Measurements from ENCODE around the gene WNT3A. TPM values are rescaled to one million over a fixed set of nuclear protein-coding genes. Genes with fewer than 3 reads are reported as not detected.

WNT3A gene
- total RNA-seq, 2 donors from 2014 or later: not detected

- Mint-ChIP-seq H3K4me1 (ENCODE audit: low read depth in 2 of 2) (no peaks in the 10 kb centered on the region), H3K4me3 (no peak overlapping the region), H3K36me3 (no peaks in the 10 kb centered on the region), H3K9me3 (no peaks in the 10 kb centered on the region), H3K27ac (no peak overlapping the region), H3K27me3 (peaks cover 14 to 16% of the 10 kb centered on the region in 2 donors)
- DNase-seq (ENCODE audit: low spot score) (peak; percentile 59), ATAC-seq (peak in 1 of 2 donors; percentile 20)
Observed at GRCh38 chr1:228050571-228051231, 43.9 kb downstream of the WNT3A start.

- no peak overlapping the region for H3K4me3 Mint-ChIP-seq
- H3K4me1 Mint-ChIP-seq (ENCODE audit: low read depth in 2 of 2): peaks cover 5 to 8% of the 10 kb centered on the region in 2 donors
- DNase-seq (ENCODE audit: low spot score): peak; percentile 29
- H3K36me3 Mint-ChIP-seq: no peaks in the 10 kb centered on the region
- no peak for ATAC-seq
- no peaks in the 10 kb centered on the region for H3K9me3 Mint-ChIP-seq
- peaks cover 33 to 38% of the 10 kb centered on the region in 2 donors for H3K27me3 Mint-ChIP-seq
- H3K27ac Mint-ChIP-seq: no peak overlapping the region
Observed at GRCh38 chr1:228058172-228058948, 51.6 kb downstream of the WNT3A start.

- Mint-ChIP-seq H3K9me3 (no peaks in the 10 kb centered on the region), H3K27ac (no peak overlapping the region), H3K27me3 (peaks cover 30 to 34% of the 10 kb centered on the region in 2 donors), H3K36me3 (no peaks in the 10 kb centered on the region), H3K4me3 (no peak overlapping the region), H3K4me1 (ENCODE audit: low read depth in 2 of 2) (peaks cover 5 to 8% of the 10 kb centered on the region in 2 donors)
- DNase-seq (ENCODE audit: low spot score): peak; percentile 65
- peak in 1 of 2 donors; percentile 43 for ATAC-seq
Observed at GRCh38 chr1:228058949-228059633, 52.3 kb downstream of the WNT3A start.

GRCh38 chr1:228059634-228060457 is 53.0 kb downstream of the WNT3A start:
- ATAC-seq (peak; percentile 75 to 90), DNase-seq (ENCODE audit: low spot score) (peak; percentile 75)
- Mint-ChIP-seq H3K9me3 (no peaks in the 10 kb centered on the region), H3K4me1 (ENCODE audit: low read depth in 2 of 2) (peaks cover 5 to 8% of the 10 kb centered on the region in 2 donors), H3K27ac (no peak overlapping the region), H3K4me3 (peak overlapping the region; percentile 35), H3K27me3 (peaks cover 30 to 34% of the 10 kb centered on the region in 2 donors), H3K36me3 (no peaks in the 10 kb centered on the region)

GRCh38 chr1:228060458-228061190 is 53.8 kb downstream of the WNT3A start:
- peaks cover 5 to 8% of the 10 kb centered on the region in 2 donors for H3K4me1 Mint-ChIP-seq (ENCODE audit: low read depth in 2 of 2)
- H3K27me3 Mint-ChIP-seq: peaks cover 27 to 29% of the 10 kb centered on the region in 2 donors
- peak overlapping the region; percentile 33 for H3K4me3 Mint-ChIP-seq
- no peaks in the 10 kb centered on the region for H3K9me3 Mint-ChIP-seq
- DNase-seq (ENCODE audit: low spot score): no peak
- H3K27ac Mint-ChIP-seq: no peak overlapping the region
- no peak for ATAC-seq
- no peaks in the 10 kb centered on the region for H3K36me3 Mint-ChIP-seq

DNA sequence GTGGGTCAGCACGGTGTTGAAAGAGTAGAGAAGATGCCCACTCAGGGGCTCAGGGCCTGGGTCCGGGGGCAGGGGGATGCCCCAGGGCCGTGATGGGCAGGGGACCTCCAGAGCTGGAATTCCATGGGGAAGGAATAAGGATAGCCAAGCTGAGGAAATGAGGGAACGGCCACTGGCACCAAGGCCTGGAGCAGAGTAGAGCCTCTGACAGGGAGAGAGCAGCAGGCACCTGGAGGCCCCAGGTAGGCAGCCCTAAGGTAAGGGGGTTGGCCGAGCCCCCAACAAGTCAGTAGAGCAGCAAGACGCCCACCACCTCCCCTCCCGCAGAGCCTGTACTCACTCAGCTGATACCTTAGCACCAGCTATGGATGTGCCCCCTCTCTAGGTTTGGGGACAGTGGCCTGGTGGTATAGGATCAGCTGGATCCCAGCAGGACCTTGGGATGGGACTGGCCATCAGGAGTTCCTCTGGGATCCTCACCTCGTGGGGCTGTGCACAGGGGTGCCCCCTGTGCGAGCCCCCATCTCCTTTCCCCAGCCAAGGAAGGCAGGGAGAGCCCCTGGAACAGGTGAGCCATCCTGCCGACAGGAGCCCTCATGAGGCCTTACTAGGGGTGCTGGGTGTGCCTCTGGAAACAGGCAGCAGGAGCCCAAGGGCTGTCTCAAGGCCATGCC is 54.8 kb downstream of the WNT3A start:
- H3K4me1 Mint-ChIP-seq (ENCODE audit: low read depth in 2 of 2): peaks cover 5 to 8% of the 10 kb centered on the region in 2 donors
- ATAC-seq (no peak), DNase-seq (ENCODE audit: low spot score) (no peak)
- peaks cover 23 to 24% of the 10 kb centered on the region in 2 donors for H3K27me3 Mint-ChIP-seq
- no peaks in the 10 kb centered on the region for H3K36me3 Mint-ChIP-seq
- H3K4me3 Mint-ChIP-seq: peak overlapping the region; percentile 33
- no peaks in the 10 kb centered on the region for H3K9me3 Mint-ChIP-seq
- no peak overlapping the region for H3K27ac Mint-ChIP-seq

GRCh38 chr1:228062085-228062791 is 55.4 kb downstream of the WNT3A start:
- H3K36me3 Mint-ChIP-seq: no peaks in the 10 kb centered on the region
- no peak overlapping the region for H3K4me3 Mint-ChIP-seq
- no peak overlapping the region for H3K27ac Mint-ChIP-seq
- ATAC-seq (no peak), DNase-seq (ENCODE audit: low spot score) (no peak)
- no peaks in the 10 kb centered on the region for H3K9me3 Mint-ChIP-seq
- peaks cover 5 to 8% of the 10 kb centered on the region in 2 donors for H3K4me1 Mint-ChIP-seq (ENCODE audit: low read depth in 2 of 2)
- H3K27me3 Mint-ChIP-seq: peaks cover 21 to 24% of the 10 kb centered on the region in 2 donors

- H3K27ac Mint-ChIP-seq: no peak overlapping the region
- no peak overlapping the region for H3K4me3 Mint-ChIP-seq
- peaks cover 5 to 8% of the 10 kb centered on the region in 2 donors for H3K4me1 Mint-ChIP-seq (ENCODE audit: low read depth in 2 of 2)
- H3K36me3 Mint-ChIP-seq: no peaks in the 10 kb centered on the region
- H3K9me3 Mint-ChIP-seq: no peaks in the 10 kb centered on the region
- DNase-seq (ENCODE audit: low spot score) (no peak), ATAC-seq (no peak)
- peaks cover 17 to 25% of the 10 kb centered on the region in 2 donors for H3K27me3 Mint-ChIP-seq
Observed at GRCh38 chr1:228062812-228063211, 56.0 kb downstream of the WNT3A start.

DNA sequence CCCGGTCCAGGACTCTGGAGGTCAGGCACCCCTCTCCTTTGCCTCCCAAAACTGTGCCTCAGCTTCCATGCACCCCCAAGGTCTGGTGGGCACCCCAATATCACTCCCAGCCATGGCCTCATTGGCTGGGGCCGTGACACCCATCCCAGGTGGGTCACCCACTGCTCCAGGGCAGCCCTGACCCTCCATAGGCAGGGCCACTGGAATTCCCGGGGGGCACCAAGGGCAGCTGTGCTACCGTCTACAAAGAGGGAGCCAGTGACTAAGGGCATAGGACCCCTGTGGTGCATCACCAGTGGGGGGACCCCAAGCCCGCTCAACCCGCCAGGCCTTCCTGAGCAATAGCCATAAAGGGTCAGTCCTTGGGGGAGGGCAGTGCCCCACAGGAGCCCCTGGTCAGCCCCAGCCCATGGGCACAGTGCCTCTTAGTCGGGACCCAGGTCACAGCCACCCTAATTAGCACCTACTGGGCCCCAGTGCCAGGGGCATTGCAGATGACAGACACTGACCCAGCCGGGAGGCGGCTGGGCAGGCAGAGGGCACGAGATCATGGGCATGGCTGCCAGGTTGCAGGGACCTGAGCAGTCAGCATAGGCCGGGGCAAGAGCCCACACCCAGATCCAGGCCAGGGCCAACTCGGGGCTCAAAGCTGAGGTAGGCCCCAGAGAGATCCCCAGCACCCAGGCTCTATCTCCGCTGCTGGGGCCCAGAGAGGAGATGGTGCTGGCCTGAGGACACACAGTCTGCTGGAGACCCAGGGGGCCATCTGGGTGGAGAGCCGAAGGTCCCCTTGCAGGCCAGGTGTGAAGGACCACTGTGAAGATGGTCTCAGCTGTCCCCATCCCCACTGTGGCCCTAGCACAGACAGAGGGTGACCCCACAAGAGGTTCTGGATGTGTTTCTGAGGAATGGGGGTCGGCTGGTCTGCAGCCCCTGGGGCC is 56.7 kb downstream of the WNT3A start:
- no peak overlapping the region for H3K4me3 Mint-ChIP-seq
- H3K9me3 Mint-ChIP-seq: no peaks in the 10 kb centered on the region
- H3K27me3 Mint-ChIP-seq: peaks cover 17 to 20% of the 10 kb centered on the region in 2 donors
- H3K4me1 Mint-ChIP-seq (ENCODE audit: low read depth in 2 of 2): peaks cover 5 to 8% of the 10 kb centered on the region in 2 donors
- no peak for ATAC-seq
- no peak overlapping the region for H3K27ac Mint-ChIP-seq
- H3K36me3 Mint-ChIP-seq: no peaks in the 10 kb centered on the region
- no peak for DNase-seq (ENCODE audit: low spot score)

GRCh38 chr1:228064296-228064695 is 57.5 kb downstream of the WNT3A start:
- ATAC-seq (no peak), DNase-seq (ENCODE audit: low spot score) (no peak)
- Mint-ChIP-seq H3K36me3 (no peaks in the 10 kb centered on the region), H3K4me3 (no peak overlapping the region), H3K27me3 (peaks cover 17 to 19% of the 10 kb centered on the region in 2 donors), H3K27ac (no peak overlapping the region), H3K9me3 (no peaks in the 10 kb centered on the region), H3K4me1 (ENCODE audit: low read depth in 2 of 2) (peaks cover 5 to 8% of the 10 kb centered on the region in 2 donors)

Data from natural killer cell treated with Interleukin-12 subunit alpha and Interleukin-12 subunit beta and Interleukin-15 and Interleukin-18, amount 100 ng/mL, for 72 hours (primary cell).